Sigmoid colon (tissue), 4 donors: ENCODE data around the gene SLC39A2.

Source experiments
- CTCF ChIP-seq, 4 experiments: fragments of 450-650 bp in 3 of 4; fragments of 200-600 bp in 1 of 4; IDR thresholded peaks; one replicate each; pipeline ENCODE4 v1.5.1; 2016 to 2019; ENCODE audit warnings: antibody characterized with exemption in 4 of 4, mild to moderate bottlenecking in 3 of 4, moderate library complexity in 2 of 4
- EP300 ChIP-seq, 4 donors: sonication (generic); formaldehyde crosslinking; IDR thresholded peaks; one replicate each; pipeline ENCODE4 v1.6.1; 2017; ENCODE audit warnings: antibody characterized with exemption in 4 of 4
- POLR2A ChIP-seq, 2 donors: fragments of 450-650 bp; IDR thresholded peaks; one replicate each; pipeline ENCODE4 v1.6.1; 2016; ENCODE audit warnings: antibody characterized with exemption in 2 of 2, mild to moderate bottlenecking in 2 of 2, moderate library complexity in 2 of 2
- POLR2AphosphoS5 ChIP-seq, 4 donors: sonication (generic); formaldehyde crosslinking; IDR thresholded peaks; one replicate each; pipeline ENCODE4 v1.6.1; 2017; ENCODE audit warnings: antibody characterized with exemption in 4 of 4

DNA sequence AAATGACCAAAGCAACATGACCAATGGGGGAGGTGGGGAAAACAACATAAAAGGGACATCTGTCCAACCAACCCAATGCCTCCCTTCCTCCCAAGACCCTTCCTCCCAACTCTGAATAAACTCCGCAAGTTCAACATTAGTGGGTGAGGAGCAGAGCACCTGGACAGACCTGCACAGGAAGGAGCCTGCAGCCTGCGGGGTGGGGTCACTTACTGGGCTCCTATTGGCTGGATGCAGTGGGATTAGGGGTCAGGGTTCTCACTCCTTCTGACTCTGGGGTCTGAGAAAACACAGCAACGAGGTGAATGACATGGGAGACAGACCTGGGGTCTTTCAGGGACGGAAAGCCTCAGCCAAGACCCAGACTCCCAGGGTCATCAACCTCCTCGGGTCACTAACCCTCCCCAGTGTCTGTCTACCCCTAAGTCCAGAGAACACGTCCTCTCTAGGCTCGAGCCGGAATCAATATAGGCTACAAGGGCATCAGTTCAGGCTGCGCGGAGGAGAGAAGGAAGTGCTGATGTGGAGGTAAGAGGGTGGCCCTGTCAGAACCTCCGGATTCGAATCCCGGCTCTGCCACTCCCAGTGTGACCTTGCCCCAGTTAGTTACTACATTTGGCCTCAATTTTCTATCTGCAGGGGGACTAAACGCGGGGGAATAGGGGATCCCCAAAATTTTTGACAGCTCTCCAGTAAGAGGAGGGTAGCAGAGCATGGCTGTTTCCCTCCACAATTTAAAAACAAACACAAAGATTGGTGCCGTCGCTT is 24.9 kb downstream of the SLC39A2 start:
- TF ChIP-seq POLR2AphosphoS5 (IDR thresholded peaks at IDR 0.05) = no peak
- no peak for TF ChIP-seq CTCF (IDR thresholded peaks at IDR 0.05)
- TF ChIP-seq EP300 (IDR thresholded peaks at IDR 0.05) = no peak
- no peak for TF ChIP-seq POLR2A (IDR thresholded peaks at IDR 0.05)
